Motor neuron (in vitro differentiated cells): Measurements from ENCODE around the gene C19orf81. TPM values are rescaled to one million over a fixed set of nuclear protein-coding genes. Genes with fewer than 3 reads are reported as not detected.

ENCODE experiments used
- ATAC-seq, 8 experiments: fragments of 200-7000 bp; cut with Tn5 transposase; replicated peaks in 6 of 8; 2 replicates each; pipeline ENCODE4 v1.8.0; 2021; ENCODE audit warnings: mild to moderate bottlenecking in 8 of 8, moderate library complexity in 8 of 8
- H3K27ac ChIP-seq, 2 donors: fragments of 250-450 bp; sonication (Bioruptor Pico); 2 replicates each; pipeline ENCODE4 v1.9.0; 2021; ENCODE audit warnings: antibody characterized with exemption in 2 of 2, mild to moderate bottlenecking in 2 of 2, moderate library complexity in 1 of 2
- H3K4me1 ChIP-seq, 2 donors: fragments of 250-450 bp; sonication (Bioruptor Pico); replicated peaks in 1 of 2; 2 replicates each; pipeline ENCODE4 v1.6.1; 2021; ENCODE audit warnings: antibody characterized with exemption in 2 of 2, mild to moderate bottlenecking in 2 of 2, moderate library complexity in 1 of 2
- H3K4me3 ChIP-seq, 5 donors: fragments of 250-450 bp; sonication (Bioruptor Pico); 2 replicates each; pipeline ENCODE4 v1.9.0; 2021; ENCODE audit warnings: antibody characterized with exemption in 5 of 5, mild to moderate bottlenecking in 5 of 5, moderate library complexity in 4 of 5
- WGBS, 10 experiments: fragments of 450-650 bp; shearing (Covaris generic); methylation state at CpG; one replicate each; pipeline ENCODE4 v1.0.0; 2022; 5-methylcytosine and 5-hydroxymethylcytosine counted together
- in situ Hi-C, 9 experiments: fragments of 400-800 bp; cut with MboI; loops; one replicate each; pipeline ENCODE4 v1.15.0; 2021; ENCODE audit warnings: low sequenced_read_pairs in 9 of 9, low pct_unique_long_range_greater_than_20kb in 2 of 9; ENCODE audit not compliant: unreplicated experiment in 9 of 9
- total RNA-seq, 8 experiments: library from RNA; unstranded; fragments of 300-600 nt; gene quantifications; 2 replicates each; pipeline versions ENCODE4 v1.2.3 to v1.2.4, GENCODE V29; 2022

The C19orf81 gene
- total RNA-seq, 8 experiments from 2014 or later, result 1.3 to 10.9 (median 6.4) TPM; not detected in 2

- Histone ChIP-seq H3K27ac (no peak overlapping the region), H3K4me3 (no peak overlapping the region), H3K4me1 (no peaks in the 10 kb centered on the region)
- in situ Hi-C loops, result loop anchor here in 2 of 9 experiments (10.0 kb wide), 1 partner anchor 82 kb away; no protein-coding TSS in a partner anchor
- 0 to 80% (median 73%) methylated on average over 1 to 5 of the region's 23 CpGs; no CpG with 5 or more reads in 7 of the 10 experiments for WGBS, 10 experiments
- no peak for ATAC-seq
These were observed 53.1 kb downstream of the C19orf81 start for GRCh38 chr19:50702158-50702870.

GRCh38 chr19:50702871-50703829, 53.9 kb downstream of the C19orf81 start:
- WGBS, 10 experiments, result no CpG with 5 or more reads among the region's 47 CpGs
- peak in 1 of 8 experiments; percentile 9 for ATAC-seq
- Histone ChIP-seq H3K4me1 (no peaks in the 10 kb centered on the region), H3K27ac (no peak overlapping the region), H3K4me3 (no peak overlapping the region)
- in situ Hi-C loops, result loop anchor here in 2 of 9 experiments (10.0 kb wide), 1 partner anchor 82 kb away; no protein-coding TSS in a partner anchor

GRCh38 chr19:50703915-50704796, 54.9 kb downstream of the C19orf81 start:
- ATAC-seq, result peak in 6 of 8 experiments; percentile 47 to 68 (median 55)
- 34 to 100% (median 64%) methylated on average over 1 to 12 of the region's 22 CpGs; no CpG with 5 or more reads in 4 of the 10 experiments for WGBS, 10 experiments
- in situ Hi-C loops, result loop anchor here in 2 of 9 experiments (10.0 kb wide), 1 partner anchor 81 kb away; no protein-coding TSS in a partner anchor
- Histone ChIP-seq H3K4me1 (no peaks in the 10 kb centered on the region), H3K27ac (no peak overlapping the region), H3K4me3 (no peak overlapping the region)

GRCh38 chr19:50705422-50706019, 56.3 kb downstream of the C19orf81 start:
- in situ Hi-C loops, result loop anchor here in 2 of 9 experiments (10.0 kb wide), 1 partner anchor 79 kb away; no protein-coding TSS in a partner anchor
- 0 to 48% (median 0%) methylated on average over 1 to 6 of the region's 9 CpGs; no CpG with 5 or more reads in 3 of the 10 experiments for WGBS, 10 experiments
- H3K27ac ChIP-seq, result no peak overlapping the region
- ATAC-seq, result peak; percentile 59 to 97 (median 86)
- H3K4me1 ChIP-seq, result no peaks in the 10 kb centered on the region
- H3K4me3 ChIP-seq, result no peak overlapping the region

- in situ Hi-C loops, result loop anchor here in 2 of 9 experiments (10.0 kb wide), 1 partner anchor 78 kb away; no protein-coding TSS in a partner anchor
- H3K4me1 ChIP-seq, result no peaks in the 10 kb centered on the region
- 20 to 80% (median 67%) methylated on average over 1 to 5 of the region's 5 CpGs; no CpG with 5 or more reads in 2 of the 10 experiments for WGBS, 10 experiments
- H3K27ac ChIP-seq, result no peak overlapping the region
- no peak overlapping the region for H3K4me3 ChIP-seq
- ATAC-seq, result no peak
These were observed 57.1 kb downstream of the C19orf81 start for GRCh38 chr19:50706387-50706786.

- no peaks in the 10 kb centered on the region for H3K4me1 ChIP-seq
- H3K4me3 ChIP-seq, result no peak overlapping the region
- no peak for ATAC-seq
- in situ Hi-C loops, result loop anchor here in 2 of 9 experiments (10.0 kb wide), 1 partner anchor 76 kb away; no protein-coding TSS in a partner anchor
- WGBS, 10 experiments, result 40 to 100% (median 80%) methylated on average over 1 to 2 of the region's 12 CpGs; no CpG with 5 or more reads in 5 of the 10 experiments
- H3K27ac ChIP-seq, result no peak overlapping the region
These were observed 59.1 kb downstream of the C19orf81 start for GRCh38 chr19:50708179-50708879.

Other genes starting within 250 kb of the C19orf81 start
- 1 to 10 TPM in 1 of 8 experiments, under 1 TPM in 5, not detected in 2; 0.09 to 2.6 (median 0.47) TPM for gene SPIB, start 230.5 kb upstream of the C19orf81 start, total RNA-seq
- gene MYBPC2, start 216.6 kb upstream of the C19orf81 start, total RNA-seq, result under 1 TPM in 4 of 8 experiments, not detected in 4; 0.04 to 0.27 (median 0.11) TPM
- gene EMC10, start 172.9 kb upstream of the C19orf81 start, total RNA-seq, result 100 to 1,000 TPM in 3 of 8 experiments, 10 to 100 TPM in 5; 46.0 to 183 (median 90.3) TPM
- 1 to 10 TPM in 6 of 8 experiments, under 1 TPM in 2; 0.46 to 6.9 (median 1.9) TPM for gene GARIN5A, start 172.6 kb upstream of the C19orf81 start, total RNA-seq
- 10 to 100 TPM in 4 of 8 experiments, 1 to 10 TPM in 4; 3.9 to 40.5 (median 11.3) TPM for gene JOSD2, start 138.3 kb upstream of the C19orf81 start, total RNA-seq
- gene ASPDH, start 135.5 kb upstream of the C19orf81 start, total RNA-seq, result 1 to 10 TPM in 4 of 8 experiments, under 1 TPM in 1, not detected in 3; 0.58 to 3.0 (median 1.4) TPM
- gene LRRC4B, start 81.0 kb upstream of the C19orf81 start, total RNA-seq, result 10 to 100 TPM in 5 of 8 experiments, under 1 TPM in 3; 0.10 to 45.8 (median 17.2) TPM
- gene SYT3, start 9.6 kb upstream of the C19orf81 start, total RNA-seq, result 10 to 100 TPM in 1 of 8 experiments, 1 to 10 TPM in 4, under 1 TPM in 3; 0.31 to 12.5 (median 3.4) TPM
- gene SHANK1, start 70.4 kb downstream of the C19orf81 start, total RNA-seq, result 10 to 100 TPM in 3 of 8 experiments, 1 to 10 TPM in 5; 1.7 to 22.5 (median 7.2) TPM
- gene CLEC11A, start 73.9 kb downstream of the C19orf81 start, total RNA-seq, result 10 to 100 TPM in 3 of 8 experiments, 1 to 10 TPM in 5; 1.8 to 42.0 (median 6.9) TPM
- under 1 TPM in 3 of 8 experiments, not detected in 5; 0.11 to 0.41 (median 0.38) TPM for gene GPR32, start 121.0 kb downstream of the C19orf81 start, total RNA-seq
- gene ACP4, start 141.0 kb downstream of the C19orf81 start, total RNA-seq, result under 1 TPM in 1 of 8 experiments, not detected in 7; 0.31 TPM
- gene KLK1, start 174.3 kb downstream of the C19orf81 start, total RNA-seq, result 1 to 10 TPM in 1 of 8 experiments, under 1 TPM in 5, not detected in 2; 0.25 to 1.6 (median 0.44) TPM
- under 1 TPM in 6 of 8 experiments, not detected in 2; 0.23 to 0.90 (median 0.36) TPM for gene KLK15, start 184.1 kb downstream of the C19orf81 start, total RNA-seq
- 1 to 10 TPM in 3 of 8 experiments, under 1 TPM in 3, not detected in 2; 0.60 to 3.2 (median 1.2) TPM for gene KLK3, start 205.5 kb downstream of the C19orf81 start, total RNA-seq
- 1 to 10 TPM in 3 of 8 experiments, under 1 TPM in 4, not detected in 1; 0.11 to 3.2 (median 0.81) TPM for gene KLK2, start 224.0 kb downstream of the C19orf81 start, total RNA-seq